GM10248 (cell line): ENCODE results near the gene RNH1.

Experiments
- CTCF ChIA-PET: fragments of 300-600 bp; sonication (Branson Sonifier 250); formaldehyde crosslinking; extraction: SDS; loops from one replicate; lab custom pipeline; 2021; ENCODE audit warnings: antibody characterized with exemption; lab: Yijun Ruan, JAX
- POLR2A ChIA-PET: fragments of 350-650 bp; sonication (Branson Sonifier 250); formaldehyde crosslinking; extraction: SDS; loops from one replicate; lab custom pipeline; 2020; ENCODE audit warnings: antibody characterized with exemption; lab: Yijun Ruan, JAX
- DNase-seq: peaks from one replicate; pipeline ENCODE4 v3.0.0; 2012; ENCODE audit errors: extremely low spot score
- CTCF ChIP-seq: IDR thresholded peaks from 2 replicates; pipeline ENCODE4 v1.5.1; 2012; ENCODE audit warnings: mild to moderate bottlenecking, low read depth; ENCODE audit errors: extremely low read depth, missing control alignments, control extremely low read depth

The RNH1 gene

GRCh38 chr11:447923-448731, 58.9 kb downstream of the RNH1 start:
- CTCF ChIA-PET, result interaction anchor here (0.7 to 3.1 kb wide), 35 partner anchors 8 to 278 kb away, joined by 3 to 18 read pairs (median 5); partner anchors contain the start of genes BET1L, RIC8A and RNH1
- POLR2A ChIA-PET, result interaction anchor here (0.9 to 1.1 kb wide), 2 partner anchors 9 to 59 kb away, joined by 3 to 5 read pairs; partner anchors contain the start of gene RNH1

GRCh38 chr11:446891-447290, 60.2 kb downstream of the RNH1 start:
- no peak for TF ChIP-seq CTCF
- no peak for DNase-seq
- ChIA-PET POLR2A (interaction anchor here (0.6 kb wide), 1 partner anchor 12 kb away, joined by 3 read pairs; no protein-coding TSS in a partner anchor), CTCF (interaction anchor here (0.8 to 3.1 kb wide), 7 partner anchors 18 to 72 kb away, joined by 3 to 18 read pairs (median 11); no protein-coding TSS in a partner anchor)

More at GRCh38 chr11:447923-448731, 58.9 kb downstream of the RNH1 start:
- DNase-seq, result peak; percentile 96
- peak; percentile 84 for TF ChIP-seq CTCF

GRCh38 chr11:445765-446588, 61.1 kb downstream of the RNH1 start:
- TF ChIP-seq CTCF, result no peak
- DNase-seq, result no peak
- ChIA-PET POLR2A (no interaction called here), CTCF (interaction anchor here (0.8 to 2.0 kb wide), 4 partner anchors 10 to 239 kb away, joined by 3 to 5 read pairs (median 3); partner anchors contain the start of genes BET1L and RIC8A)
